ENCODE data around the gene DCAF4. TPM values are rescaled to one million over a fixed set of nuclear protein-coding genes. Genes with fewer than 3 reads are reported as not detected.
A peak's percentile ranks its signal among the peaks of the same experiment; 100 is the strongest.

Gene DCAF4
- total and polyA plus RNA-seq, 3 experiments from 2014 or later = 7.3 to 26.8 (median 22.5) TPM

GRCh38 chr14:72924337-72924736 is 1.9 kb upstream of the DCAF4 start:
- peaks cover 10% of the 10 kb centered on the region for H3K4me1 ChIP-seq (ENCODE audit: insufficient read depth, low read length)
- H3K9me3 ChIP-seq (ENCODE audit: low read length) = no peaks in the 10 kb centered on the region
- Mint-ChIP-seq H3K36me3 (peaks cover 0 to 4% (median 0%) of the 10 kb centered on the region in 3 donors), H3K9me3 (no peaks in the 10 kb centered on the region), H3K27ac (peak overlapping the region in 3 of 8 donors; percentile 25 to 68 (median 52)), H3K4me1 (peaks cover 11 to 14% (median 11%) of the 10 kb centered on the region in 3 donors), H3K27me3 (peaks cover 8 to 19% of the 10 kb centered on the region in 2 donors), H3K4me3 (peak overlapping the region in 2 of 7 donors; percentile 54 to 57)
- ChIA-PET CTCF (no interaction called here), POLR2A (no interaction called here)
- H3K4me3 ChIP-seq (ENCODE audit: low read length) = no peak overlapping the region
- DNase-seq = no peak
- H3K27ac ChIP-seq (ENCODE audit: low read depth, low read length) = peak overlapping the region; percentile 31
- no peaks in the 10 kb centered on the region for H3K27me3 ChIP-seq (ENCODE audit: insufficient read depth, low read length, poor library complexity, severe bottlenecking)
- H3K36me3 ChIP-seq (ENCODE audit: insufficient read depth, low read length) = no peaks in the 10 kb centered on the region

GRCh38 chr14:72925171-72925759 is 999 bp upstream of the DCAF4 start:
- H3K27ac ChIP-seq (ENCODE audit: low read depth, low read length) = peak overlapping the region; percentile 80
- POLR2A ChIA-PET = interaction anchor here (0.9 kb wide), 1 partner anchor 102 kb away, joined by 4 read pairs; the partner anchor contains the start of gene ZFYVE1
- H3K36me3 Mint-ChIP-seq = peaks cover 0 to 4% (median 0%) of the 10 kb centered on the region in 3 donors

GRCh38 chr14:72925815-72926291 is 411 bp upstream of the DCAF4 start:
- ChIA-PET POLR2A (interaction anchor here (0.9 to 1.4 kb wide), 2 partner anchors 101 to 132 kb away, joined by 4 to 5 read pairs; partner anchors contain the start of gene ZFYVE1), CTCF (interaction anchor here (1.3 to 2.3 kb wide), 2 partner anchors 23 to 407 kb away, joined by 3 to 15 read pairs; no protein-coding TSS in a partner anchor)
- peaks cover 10% of the 10 kb centered on the region for H3K4me1 ChIP-seq (ENCODE audit: insufficient read depth, low read length)
- H3K27me3 ChIP-seq (ENCODE audit: insufficient read depth, low read length, poor library complexity, severe bottlenecking) = no peaks in the 10 kb centered on the region
- H3K9me3 ChIP-seq (ENCODE audit: low read length) = no peaks in the 10 kb centered on the region
- peaks cover 11 to 19% (median 11%) of the 10 kb centered on the region in 3 donors for H3K4me1 Mint-ChIP-seq
- H3K27ac Mint-ChIP-seq = peak overlapping the region; percentile 64 to 97 (median 86)
- peak overlapping the region; percentile 90 for H3K4me3 ChIP-seq (ENCODE audit: low read length)
- peak overlapping the region; percentile 84 to 98 (median 94) for H3K4me3 Mint-ChIP-seq
- DNase-seq = no peak
- peaks cover 6 to 9% of the 10 kb centered on the region in 2 donors for H3K27me3 Mint-ChIP-seq
- no peaks in the 10 kb centered on the region for H3K36me3 ChIP-seq (ENCODE audit: insufficient read depth, low read length)
- H3K36me3 Mint-ChIP-seq = peaks cover 0 to 6% (median 0%) of the 10 kb centered on the region in 3 donors
- peak overlapping the region; percentile 80 for H3K27ac ChIP-seq (ENCODE audit: low read depth, low read length)
- H3K9me3 Mint-ChIP-seq = no peaks in the 10 kb centered on the region

More at GRCh38 chr14:72925171-72925759, 999 bp upstream of the DCAF4 start:
- H3K9me3 Mint-ChIP-seq = no peaks in the 10 kb centered on the region
- H3K27me3 Mint-ChIP-seq = peaks cover 4 to 12% of the 10 kb centered on the region in 2 donors
- peak overlapping the region; percentile 84 to 98 (median 94) for H3K4me3 Mint-ChIP-seq
- CTCF ChIA-PET = interaction anchor here (1.3 to 2.3 kb wide), 2 partner anchors 23 to 407 kb away, joined by 3 to 15 read pairs; no protein-coding TSS in a partner anchor
- peak overlapping the region; percentile 41 to 97 (median 86) for H3K27ac Mint-ChIP-seq
- Histone ChIP-seq H3K4me3 (ENCODE audit: low read length) (peak overlapping the region; percentile 90), H3K9me3 (ENCODE audit: low read length) (no peaks in the 10 kb centered on the region), H3K4me1 (ENCODE audit: insufficient read depth, low read length) (peaks cover 10% of the 10 kb centered on the region), H3K27me3 (ENCODE audit: insufficient read depth, low read length, poor library complexity, severe bottlenecking) (no peaks in the 10 kb centered on the region), H3K36me3 (ENCODE audit: insufficient read depth, low read length) (no peaks in the 10 kb centered on the region)
- H3K4me1 Mint-ChIP-seq = peaks cover 11 to 14% (median 11%) of the 10 kb centered on the region in 3 donors
- DNase-seq = no peak

GRCh38 chr14:72928872-72929271 is 2.6 kb downstream of the DCAF4 start:
- CTCF ChIA-PET = interaction anchor here (0.6 kb wide), 1 partner anchor 14 kb away, joined by 3 read pairs; no protein-coding TSS in a partner anchor
- H3K27ac Mint-ChIP-seq = no peak overlapping the region

GRCh38 chr14:72929316-72930080 is 3.2 kb downstream of the DCAF4 start:
- H3K4me3 ChIP-seq (ENCODE audit: low read length) = no peak overlapping the region
- no peak overlapping the region for H3K27ac Mint-ChIP-seq
- no peak overlapping the region for H3K4me3 Mint-ChIP-seq
- POLR2A ChIA-PET = no interaction called here
- peaks cover 0 to 6% (median 0%) of the 10 kb centered on the region in 3 donors for H3K36me3 Mint-ChIP-seq
- no peak overlapping the region for H3K27ac ChIP-seq (ENCODE audit: low read depth, low read length)
- no peaks in the 10 kb centered on the region for H3K27me3 ChIP-seq (ENCODE audit: insufficient read depth, low read length, poor library complexity, severe bottlenecking)
- peaks cover 0 to 2% of the 10 kb centered on the region in 2 donors for H3K27me3 Mint-ChIP-seq
- H3K9me3 Mint-ChIP-seq = no peaks in the 10 kb centered on the region
- H3K4me1 Mint-ChIP-seq = peaks cover 17 to 32% (median 22%) of the 10 kb centered on the region in 3 donors
- H3K9me3 ChIP-seq (ENCODE audit: low read length) = no peaks in the 10 kb centered on the region
- no peaks in the 10 kb centered on the region for H3K36me3 ChIP-seq (ENCODE audit: insufficient read depth, low read length)
- H3K4me1 ChIP-seq (ENCODE audit: insufficient read depth, low read length) = peaks cover 10% of the 10 kb centered on the region
- CTCF ChIA-PET = interaction anchor here (0.6 to 1.3 kb wide), 3 partner anchors 9 to 412 kb away, joined by 3 to 5 read pairs (median 3); no protein-coding TSS in a partner anchor
- no peak for DNase-seq

More at GRCh38 chr14:72928872-72929271, 2.6 kb downstream of the DCAF4 start:
- Histone ChIP-seq H3K27ac (ENCODE audit: low read depth, low read length) (no peak overlapping the region), H3K4me3 (ENCODE audit: low read length) (no peak overlapping the region), H3K36me3 (ENCODE audit: insufficient read depth, low read length) (no peaks in the 10 kb centered on the region), H3K27me3 (ENCODE audit: insufficient read depth, low read length, poor library complexity, severe bottlenecking) (no peaks in the 10 kb centered on the region), H3K4me1 (ENCODE audit: insufficient read depth, low read length) (peaks cover 10% of the 10 kb centered on the region), H3K9me3 (ENCODE audit: low read length) (no peaks in the 10 kb centered on the region)
- no peak for DNase-seq
- Mint-ChIP-seq H3K4me1 (peaks cover 17 to 31% (median 22%) of the 10 kb centered on the region in 3 donors), H3K4me3 (no peak overlapping the region), H3K36me3 (peaks cover 0 to 6% (median 0%) of the 10 kb centered on the region in 3 donors), H3K27me3 (peaks cover 0 to 2% of the 10 kb centered on the region in 2 donors), H3K9me3 (no peaks in the 10 kb centered on the region)
- POLR2A ChIA-PET = no interaction called here

GRCh38 chr14:72932893-72933292 is 6.6 kb downstream of the DCAF4 start:
- Histone ChIP-seq H3K27me3 (ENCODE audit: insufficient read depth, low read length, poor library complexity, severe bottlenecking) (no peaks in the 10 kb centered on the region), H3K27ac (ENCODE audit: low read depth, low read length) (no peak overlapping the region), H3K4me1 (ENCODE audit: insufficient read depth, low read length) (no peaks in the 10 kb centered on the region), H3K36me3 (ENCODE audit: insufficient read depth, low read length) (no peaks in the 10 kb centered on the region), H3K9me3 (ENCODE audit: low read length) (no peaks in the 10 kb centered on the region), H3K4me3 (ENCODE audit: low read length) (no peak overlapping the region)
- Mint-ChIP-seq H3K4me3 (no peak overlapping the region), H3K9me3 (no peaks in the 10 kb centered on the region), H3K4me1 (peaks cover 20 to 37% (median 26%) of the 10 kb centered on the region in 3 donors), H3K27ac (no peak overlapping the region), H3K27me3 (peaks cover 0 to 2% of the 10 kb centered on the region in 2 donors), H3K36me3 (peaks cover 0 to 11% (median 0%) of the 10 kb centered on the region in 3 donors)
- POLR2A ChIA-PET = no interaction called here
- DNase-seq = no peak
- CTCF ChIA-PET = no interaction called here

GRCh38 chr14:72939630-72940029 is 13.4 kb downstream of the DCAF4 start:
- Mint-ChIP-seq H3K4me1 (peaks cover 17 to 24% (median 19%) of the 10 kb centered on the region in 3 donors), H3K27ac (no peak overlapping the region), H3K36me3 (peaks cover 4 to 64% (median 16%) of the 10 kb centered on the region in 3 donors), H3K4me3 (no peak overlapping the region), H3K27me3 (no peaks in the 10 kb centered on the region), H3K9me3 (no peaks in the 10 kb centered on the region)
- Histone ChIP-seq H3K36me3 (ENCODE audit: insufficient read depth, low read length) (peaks cover 15% of the 10 kb centered on the region), H3K27me3 (ENCODE audit: insufficient read depth, low read length, poor library complexity, severe bottlenecking) (no peaks in the 10 kb centered on the region), H3K27ac (ENCODE audit: low read depth, low read length) (no peak overlapping the region), H3K9me3 (ENCODE audit: low read length) (no peaks in the 10 kb centered on the region), H3K4me3 (ENCODE audit: low read length) (no peak overlapping the region), H3K4me1 (ENCODE audit: insufficient read depth, low read length) (no peaks in the 10 kb centered on the region)
- ChIA-PET CTCF (interaction anchor here (3.4 kb wide), 1 partner anchor 9 kb away, joined by 16 read pairs; no protein-coding TSS in a partner anchor), POLR2A (no interaction called here)
- DNase-seq = no peak
